Astrocyte (in vitro differentiated cells and primary cell): ENCODE measurements around the gene C10orf143. TPM values are rescaled to one million over a fixed set of nuclear protein-coding genes. Genes with fewer than 3 reads are reported as not detected.
"Not testable (repeated sequence)": the region's sequence is repeated elsewhere in the genome, so short reads cannot be mapped to it uniquely, and the experiment has no call there.

ENCODE experiments used
- DNase-seq: peaks from one replicate; pipeline ENCODE4 v3.0.0-alpha.2; 2010; ENCODE audit warnings: low read depth
- FAIRE-seq: peaks from 2 replicates; lab custom pipeline; 2011; peaks lifted over from hg19 to GRCh38; lab: Jason Lieb, UNC
- H2AFZ ChIP-seq: 2 replicates; pipeline ENCODE4 v1.6.0; 2012; ENCODE audit warnings: low read depth, low read length, inconsistent platforms
- H3K27ac ChIP-seq: 2 replicates; pipeline ENCODE4 v1.5.1; 2011; ENCODE audit warnings: low read depth, low read length, inconsistent platforms
- H3K27me3 ChIP-seq: 2 replicates; pipeline ENCODE4 v1.6.0; 2011; ENCODE audit warnings: low read length, inconsistent platforms; ENCODE audit not compliant: insufficient read depth
- H3K36me3 ChIP-seq: 2 replicates; pipeline ENCODE4 v1.5.1; 2011; ENCODE audit warnings: low read length, inconsistent platforms; ENCODE audit not compliant: insufficient read depth
- H3K4me1 ChIP-seq: 2 replicates; pipeline ENCODE4 v1.5.1; 2011; ENCODE audit warnings: low read length, inconsistent platforms; ENCODE audit not compliant: insufficient read depth
- H3K4me2 ChIP-seq: 2 replicates; pipeline ENCODE4 v1.6.0; 2012; ENCODE audit warnings: low read length, inconsistent platforms
- H3K4me3 ChIP-seq: 2 replicates; pipeline ENCODE4 v1.5.1; 2011; ENCODE audit warnings: low read depth, mild to moderate bottlenecking, low read length, inconsistent platforms; ENCODE audit not compliant: insufficient read depth
- H3K79me2 ChIP-seq: 2 replicates; pipeline ENCODE4 v1.6.0; 2012; ENCODE audit warnings: mild to moderate bottlenecking, low read length, inconsistent platforms; ENCODE audit not compliant: insufficient read depth
- H3K9ac ChIP-seq: 2 replicates; pipeline ENCODE4 v1.6.0; 2012; ENCODE audit warnings: mild to moderate bottlenecking, low read length, inconsistent platforms
- H3K9me3 ChIP-seq: 2 replicates; pipeline ENCODE4 v1.5.1; 2012; ENCODE audit warnings: low read depth, mild to moderate bottlenecking, low read length, inconsistent platforms; ENCODE audit not compliant: insufficient read depth
- H4K20me1 ChIP-seq: 2 replicates; pipeline ENCODE4 v1.6.0; 2012; ENCODE audit warnings: low read length, inconsistent platforms; ENCODE audit not compliant: insufficient read depth
- H3K27ac Mint-ChIP-seq: one replicate; pipeline ENCODE4 v1.8.0; 2021; ENCODE audit warnings: mild to moderate bottlenecking, mixed read lengths; ENCODE audit not compliant: unreplicated experiment
- H3K27me3 Mint-ChIP-seq: one replicate; pipeline ENCODE4 v1.8.0; 2021; ENCODE audit warnings: low read depth, mixed read lengths; ENCODE audit not compliant: unreplicated experiment
- H3K36me3 Mint-ChIP-seq: one replicate; pipeline ENCODE4 v1.8.0; 2021; ENCODE audit warnings: low read depth, mixed read lengths; ENCODE audit not compliant: unreplicated experiment
- H3K4me1 Mint-ChIP-seq: one replicate; pipeline ENCODE4 v1.8.0; 2021; ENCODE audit warnings: low read depth, mixed read lengths; ENCODE audit not compliant: unreplicated experiment
- H3K4me3 Mint-ChIP-seq: one replicate; pipeline ENCODE4 v1.8.0; 2021; ENCODE audit warnings: mild to moderate bottlenecking, moderate library complexity, mixed read lengths; ENCODE audit not compliant: unreplicated experiment
- H3K9me3 Mint-ChIP-seq: one replicate; pipeline ENCODE4 v1.8.0; 2021; ENCODE audit warnings: mild to moderate bottlenecking, mixed read lengths; ENCODE audit not compliant: unreplicated experiment
- EZH2 ChIP-seq: IDR thresholded peaks from 2 replicates; pipeline ENCODE4 v1.6.1; 2012; ENCODE audit warnings: mild to moderate bottlenecking, low read length, inconsistent platforms; ENCODE audit not compliant: insufficient read depth
- total RNA-seq: library from RNA; stranded (reverse); gene quantifications from 2 replicates; pipeline ENCODE4 v1.2.1, GENCODE V29; 2021
- TF ChIP-seq, protein P1 (sequence below): IDR thresholded peaks from 2 replicates; pipeline ENCODE4 v1.5.1; 2011; ENCODE audit warnings: low read depth, mild to moderate bottlenecking, inconsistent platforms, low read length, moderate library complexity; ENCODE audit not compliant: insufficient read depth

Gene C10orf143
- total RNA-seq, 1 donor from 2014 or later, result 0.73 TPM

- Mint-ChIP-seq H3K4me1 (peaks cover 11% of the 10 kb centered on the region), H3K4me3 (no peak overlapping the region), H3K27me3 (peaks cover 16% of the 10 kb centered on the region), H3K36me3 (no peaks in the 10 kb centered on the region), H3K9me3 (peaks cover 4% of the 10 kb centered on the region), H3K27ac (no peak overlapping the region)
- Histone ChIP-seq H3K9ac (no peak overlapping the region), H3K4me3 (no peak overlapping the region), H3K9me3 (no peaks in the 10 kb centered on the region), H3K79me2 (no peaks in the 10 kb centered on the region), H2AFZ (no peak overlapping the region), H3K27me3 (no peaks in the 10 kb centered on the region), H3K36me3 (no peaks in the 10 kb centered on the region), H3K4me1 (peaks cover 23% of the 10 kb centered on the region), H3K27ac (no peak overlapping the region), H4K20me1 (no peaks in the 10 kb centered on the region), H3K4me2 (no peak overlapping the region)
- DNase-seq (no peak), FAIRE-seq (no peak)
- TF ChIP-seq EZH2, result no peak
- TF ChIP-seq, protein P1, sequence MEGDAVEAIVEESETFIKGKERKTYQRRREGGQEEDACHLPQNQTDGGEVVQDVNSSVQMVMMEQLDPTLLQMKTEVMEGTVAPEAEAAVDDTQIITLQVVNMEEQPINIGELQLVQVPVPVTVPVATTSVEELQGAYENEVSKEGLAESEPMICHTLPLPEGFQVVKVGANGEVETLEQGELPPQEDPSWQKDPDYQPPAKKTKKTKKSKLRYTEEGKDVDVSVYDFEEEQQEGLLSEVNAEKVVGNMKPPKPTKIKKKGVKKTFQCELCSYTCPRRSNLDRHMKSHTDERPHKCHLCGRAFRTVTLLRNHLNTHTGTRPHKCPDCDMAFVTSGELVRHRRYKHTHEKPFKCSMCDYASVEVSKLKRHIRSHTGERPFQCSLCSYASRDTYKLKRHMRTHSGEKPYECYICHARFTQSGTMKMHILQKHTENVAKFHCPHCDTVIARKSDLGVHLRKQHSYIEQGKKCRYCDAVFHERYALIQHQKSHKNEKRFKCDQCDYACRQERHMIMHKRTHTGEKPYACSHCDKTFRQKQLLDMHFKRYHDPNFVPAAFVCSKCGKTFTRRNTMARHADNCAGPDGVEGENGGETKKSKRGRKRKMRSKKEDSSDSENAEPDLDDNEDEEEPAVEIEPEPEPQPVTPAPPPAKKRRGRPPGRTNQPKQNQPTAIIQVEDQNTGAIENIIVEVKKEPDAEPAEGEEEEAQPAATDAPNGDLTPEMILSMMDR, result no peak
These were observed 85.8 kb downstream of the C10orf143 start for GRCh38 chr10:130024779-130025325.

GRCh38 chr10:130024326-130024725 is 86.3 kb downstream of the C10orf143 start:
- Mint-ChIP-seq H3K4me1 (peaks cover 11% of the 10 kb centered on the region), H3K27me3 (peaks cover 11% of the 10 kb centered on the region)
- H3K27ac Mint-ChIP-seq, H3K36me3 Mint-ChIP-seq, H3K27ac ChIP-seq, H3K9ac ChIP-seq, H3K4me3 Mint-ChIP-seq, H3K4me3 ChIP-seq, H2AFZ ChIP-seq, H3K9me3 ChIP-seq, DNase-seq, H3K4me2 ChIP-seq, H3K36me3 ChIP-seq, H3K27me3 ChIP-seq, H3K9me3 Mint-ChIP-seq, FAIRE-seq, H4K20me1 ChIP-seq, H3K79me2 ChIP-seq: not testable (repeated sequence)
- peaks cover 23% of the 10 kb centered on the region for H3K4me1 ChIP-seq

DNA sequence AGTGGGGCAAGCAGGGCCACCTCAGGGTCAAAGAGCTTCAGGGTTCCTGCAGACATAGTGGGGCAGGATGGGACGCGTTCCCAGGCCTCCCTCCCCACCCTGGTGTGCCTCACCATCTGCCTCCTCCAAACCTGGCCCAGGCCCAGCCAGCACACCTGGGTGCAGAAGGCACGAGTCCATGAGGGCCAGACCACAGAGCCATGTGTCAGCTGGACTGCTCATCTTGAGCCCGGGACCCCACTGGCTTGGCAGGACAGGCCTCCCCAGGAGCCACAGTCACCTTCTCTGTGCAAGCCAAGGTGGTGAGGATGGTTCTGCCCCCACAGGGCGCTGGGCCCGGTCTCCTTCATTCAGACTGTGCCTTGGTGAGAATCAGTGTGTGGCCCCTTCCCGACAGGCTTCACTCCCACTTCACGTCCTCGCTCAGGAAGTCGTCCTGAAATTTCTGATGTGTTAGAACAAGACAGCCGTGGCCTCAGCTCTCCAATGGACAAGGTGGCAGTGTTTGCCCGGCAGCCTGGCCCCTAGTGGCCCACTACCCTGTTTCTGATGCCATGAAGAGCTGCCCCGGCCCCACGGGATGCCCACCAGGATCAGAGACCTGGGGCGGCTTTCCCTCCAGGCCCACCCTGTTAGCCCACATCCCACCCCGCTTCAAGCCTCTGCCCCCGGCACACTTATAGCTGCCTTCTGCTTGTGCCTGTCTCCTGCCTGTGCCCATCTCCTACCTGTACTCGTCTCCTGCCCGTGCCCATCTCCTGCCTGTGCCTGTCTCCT is 87.0 kb downstream of the C10orf143 start:
- Histone ChIP-seq H3K79me2 (no peaks in the 10 kb centered on the region), H2AFZ (no peak overlapping the region), H3K9me3 (no peaks in the 10 kb centered on the region), H3K9ac (no peak overlapping the region), H3K4me1 (peaks cover 23% of the 10 kb centered on the region), H3K27ac (no peak overlapping the region), H3K4me3 (no peak overlapping the region), H3K36me3 (no peaks in the 10 kb centered on the region), H4K20me1 (no peaks in the 10 kb centered on the region), H3K4me2 (no peak overlapping the region), H3K27me3 (no peaks in the 10 kb centered on the region)
- Mint-ChIP-seq H3K27me3 (peaks cover 8% of the 10 kb centered on the region), H3K4me3 (no peak overlapping the region), H3K4me1 (peaks cover 11% of the 10 kb centered on the region), H3K9me3 (peaks cover 2% of the 10 kb centered on the region), H3K27ac (no peak overlapping the region), H3K36me3 (no peaks in the 10 kb centered on the region)
- no peak for DNase-seq
- TF ChIP-seq, protein P1, result no peak
- TF ChIP-seq EZH2, result no peak
- no peak for FAIRE-seq
